Rectal smooth muscle tissue (tissue), 1 donor: ENCODE measurements around the gene KCNIP4.

Experiments
- H3K27ac ChIP-seq: one replicate; pipeline ENCODE4 v1.7.0; 2013; ENCODE audit warnings: low read depth, low read length, inconsistent platforms
- H3K27me3 ChIP-seq: one replicate; pipeline ENCODE4 v1.7.0; 2013; ENCODE audit warnings: low read length; ENCODE audit not compliant: control insufficient read depth, insufficient read depth
- H3K36me3 ChIP-seq: one replicate; pipeline ENCODE4 v1.7.0; 2013; ENCODE audit warnings: low read length; ENCODE audit not compliant: control insufficient read depth, insufficient read depth
- H3K4me1 ChIP-seq: one replicate; pipeline ENCODE4 v1.7.0; 2013; ENCODE audit warnings: low read length; ENCODE audit not compliant: control insufficient read depth, insufficient read depth
- H3K4me3 ChIP-seq: one replicate; pipeline ENCODE4 v1.7.0; 2013; ENCODE audit warnings: low read length
- H3K9ac ChIP-seq: one replicate; pipeline ENCODE4 v1.7.0; 2013; ENCODE audit warnings: low read length

Gene KCNIP4

DNA sequence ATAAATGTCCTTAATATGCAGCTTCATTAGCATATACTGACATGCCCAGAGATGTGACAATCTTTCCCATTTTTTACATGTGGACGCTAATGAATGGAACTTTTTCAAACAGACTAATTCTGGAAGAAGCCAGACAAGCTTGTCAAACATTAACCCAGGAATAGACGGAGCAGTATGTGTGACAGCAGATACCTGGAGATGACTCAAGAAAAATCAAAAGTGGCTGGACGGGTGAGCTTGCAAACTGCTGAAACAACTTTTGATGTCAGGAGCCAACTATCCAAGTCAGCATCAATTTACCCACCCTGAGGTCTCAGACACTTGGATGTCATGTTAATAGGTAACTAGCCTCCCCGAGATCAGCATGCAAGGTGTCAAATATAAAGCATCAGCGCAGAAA, 1065.3 kb downstream of the KCNIP4 start:
- no peaks in the 10 kb centered on the region for H3K36me3 ChIP-seq
- H3K27ac ChIP-seq, result no peak overlapping the region
- H3K4me1 ChIP-seq, result no peaks in the 10 kb centered on the region
- H3K4me3 ChIP-seq, result no peak overlapping the region
- no peak overlapping the region for H3K9ac ChIP-seq
- no peaks in the 10 kb centered on the region for H3K27me3 ChIP-seq

DNA sequence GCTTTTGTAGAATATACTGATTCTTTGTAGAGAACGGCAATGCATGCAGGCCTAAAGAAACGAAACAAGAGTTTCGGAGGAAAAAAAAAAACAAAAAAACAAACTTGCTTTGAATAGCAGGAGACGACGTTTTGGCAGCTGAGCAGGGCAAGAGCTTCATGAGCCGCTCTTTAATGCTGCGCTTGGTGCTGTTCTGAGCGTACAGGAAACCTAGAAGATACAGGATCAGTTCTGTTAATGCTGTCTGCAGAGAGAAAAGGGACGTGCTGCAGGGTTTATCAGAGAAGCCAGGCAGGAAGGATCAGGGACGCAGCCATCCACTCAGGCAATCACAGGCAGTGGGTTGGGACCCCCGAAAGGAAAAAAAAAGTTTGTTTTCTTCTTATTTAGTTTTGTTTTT, 1066.1 kb downstream of the KCNIP4 start:
- Histone ChIP-seq H3K27me3 (no peaks in the 10 kb centered on the region), H3K27ac (no peak overlapping the region), H3K36me3 (no peaks in the 10 kb centered on the region), H3K9ac (no peak overlapping the region), H3K4me3 (no peak overlapping the region), H3K4me1 (no peaks in the 10 kb centered on the region)

DNA sequence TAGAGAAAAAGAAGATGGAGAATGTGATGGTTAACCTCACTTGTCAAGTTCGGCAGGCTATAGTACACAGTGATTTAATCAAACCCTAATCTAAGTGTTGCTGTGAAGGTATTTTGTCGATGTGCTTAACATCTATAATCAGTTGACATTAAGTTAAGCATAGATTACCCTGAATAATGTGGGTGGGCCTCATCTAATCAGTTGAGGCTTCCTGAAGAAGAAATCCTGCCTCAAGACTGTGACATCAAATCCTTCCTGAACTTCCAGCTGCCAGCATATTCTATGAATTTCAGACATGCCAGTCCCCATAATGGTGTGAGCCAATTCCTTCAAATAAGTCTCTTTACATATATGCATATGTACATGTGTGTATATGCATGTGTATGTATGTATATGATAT, 1066.9 kb downstream of the KCNIP4 start:
- H3K4me1 ChIP-seq, result no peaks in the 10 kb centered on the region
- H3K27ac ChIP-seq, result no peak overlapping the region
- no peak overlapping the region for H3K4me3 ChIP-seq
- no peaks in the 10 kb centered on the region for H3K27me3 ChIP-seq
- no peaks in the 10 kb centered on the region for H3K36me3 ChIP-seq
- no peak overlapping the region for H3K9ac ChIP-seq

DNA sequence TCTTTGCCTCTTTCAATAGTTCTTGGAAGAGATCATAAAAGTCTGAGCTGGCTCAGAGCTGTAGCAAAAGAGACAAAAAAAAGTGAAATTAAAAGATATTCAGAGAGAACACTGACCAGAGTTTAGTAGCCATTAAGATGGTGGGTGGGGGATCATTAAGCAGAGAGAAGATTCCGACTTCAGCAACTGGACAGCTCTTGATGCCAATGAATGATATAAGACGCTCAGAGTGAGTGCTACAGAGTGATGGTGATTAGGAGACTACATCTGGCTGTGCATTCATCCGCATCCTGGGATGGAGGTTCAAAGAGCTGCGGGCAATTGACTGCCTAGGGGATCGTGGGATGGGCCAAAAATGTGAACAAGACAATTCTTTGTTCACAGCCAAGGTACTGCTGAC, 1069.8 kb downstream of the KCNIP4 start:
- Histone ChIP-seq H3K4me1 (no peaks in the 10 kb centered on the region), H3K9ac (no peak overlapping the region), H3K27me3 (no peaks in the 10 kb centered on the region), H3K36me3 (no peaks in the 10 kb centered on the region), H3K27ac (no peak overlapping the region), H3K4me3 (no peak overlapping the region)

DNA sequence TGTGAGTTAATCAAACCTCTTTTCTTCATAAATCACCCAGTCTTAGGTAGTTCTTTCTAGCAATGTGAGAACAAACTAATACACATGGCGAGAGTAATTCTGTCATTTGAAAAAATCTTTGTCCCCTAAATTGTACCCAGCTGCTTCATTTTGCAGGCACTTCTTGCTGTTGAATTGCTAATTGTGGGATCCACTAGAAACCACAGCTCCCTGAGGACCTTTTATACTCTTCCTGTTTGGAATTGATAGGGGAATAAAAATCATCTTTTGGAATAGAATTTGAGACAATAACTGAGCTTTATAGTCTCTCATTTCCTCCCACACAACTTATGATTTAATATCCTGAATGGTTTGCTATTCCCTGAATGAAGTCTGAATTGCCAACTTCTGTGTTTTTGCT, 1078.1 kb downstream of the KCNIP4 start:
- no peak overlapping the region for H3K4me3 ChIP-seq
- no peak overlapping the region for H3K27ac ChIP-seq
- no peaks in the 10 kb centered on the region for H3K27me3 ChIP-seq
- H3K4me1 ChIP-seq, result no peaks in the 10 kb centered on the region
- H3K36me3 ChIP-seq, result no peaks in the 10 kb centered on the region
- no peak overlapping the region for H3K9ac ChIP-seq

DNA sequence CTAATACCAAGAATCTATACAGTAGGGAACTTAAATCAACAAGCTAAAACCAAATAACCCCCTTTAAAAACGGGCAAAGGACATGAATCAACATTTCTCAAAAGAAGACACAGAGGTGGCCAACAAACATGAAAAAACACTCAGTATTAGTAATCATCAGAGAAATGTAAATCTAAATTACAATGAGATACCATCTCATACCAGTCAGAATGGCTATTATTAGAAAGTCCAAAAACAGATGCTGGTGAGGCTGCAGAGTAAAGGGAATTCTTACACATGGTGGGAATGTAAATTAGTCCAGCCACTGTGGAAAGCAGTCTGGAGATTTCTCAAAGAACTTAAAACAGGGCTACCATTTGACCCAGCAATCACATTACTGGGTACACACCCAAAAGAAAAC, 1080.5 kb downstream of the KCNIP4 start:
- Histone ChIP-seq H3K4me1 (no peaks in the 10 kb centered on the region), H3K27me3 (no peaks in the 10 kb centered on the region), H3K9ac (no peak overlapping the region), H3K36me3 (no peaks in the 10 kb centered on the region), H3K4me3 (no peak overlapping the region), H3K27ac (no peak overlapping the region)

DNA sequence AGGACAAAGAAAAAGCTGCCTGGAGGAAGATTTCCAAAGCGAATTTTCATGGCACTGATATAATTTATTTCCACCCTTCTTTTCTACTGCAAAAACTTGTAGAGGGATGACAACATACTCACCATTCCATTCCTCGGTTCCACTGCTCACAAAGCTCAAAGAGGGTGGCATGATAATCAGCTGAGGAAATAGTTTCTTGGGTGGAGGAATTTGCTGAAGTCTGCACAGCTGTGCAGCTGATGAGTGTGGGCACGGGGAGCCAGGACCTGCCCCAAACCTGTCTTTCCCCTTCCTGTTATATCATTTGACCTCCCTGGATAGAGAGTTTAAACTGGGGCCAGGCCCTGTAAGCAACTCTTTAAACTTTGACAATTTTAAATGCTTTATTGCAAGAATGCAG, 1087.7 kb downstream of the KCNIP4 start:
- Histone ChIP-seq H3K4me3 (no peak overlapping the region), H3K36me3 (no peaks in the 10 kb centered on the region), H3K9ac (no peak overlapping the region), H3K27me3 (no peaks in the 10 kb centered on the region), H3K4me1 (no peaks in the 10 kb centered on the region), H3K27ac (no peak overlapping the region)

DNA sequence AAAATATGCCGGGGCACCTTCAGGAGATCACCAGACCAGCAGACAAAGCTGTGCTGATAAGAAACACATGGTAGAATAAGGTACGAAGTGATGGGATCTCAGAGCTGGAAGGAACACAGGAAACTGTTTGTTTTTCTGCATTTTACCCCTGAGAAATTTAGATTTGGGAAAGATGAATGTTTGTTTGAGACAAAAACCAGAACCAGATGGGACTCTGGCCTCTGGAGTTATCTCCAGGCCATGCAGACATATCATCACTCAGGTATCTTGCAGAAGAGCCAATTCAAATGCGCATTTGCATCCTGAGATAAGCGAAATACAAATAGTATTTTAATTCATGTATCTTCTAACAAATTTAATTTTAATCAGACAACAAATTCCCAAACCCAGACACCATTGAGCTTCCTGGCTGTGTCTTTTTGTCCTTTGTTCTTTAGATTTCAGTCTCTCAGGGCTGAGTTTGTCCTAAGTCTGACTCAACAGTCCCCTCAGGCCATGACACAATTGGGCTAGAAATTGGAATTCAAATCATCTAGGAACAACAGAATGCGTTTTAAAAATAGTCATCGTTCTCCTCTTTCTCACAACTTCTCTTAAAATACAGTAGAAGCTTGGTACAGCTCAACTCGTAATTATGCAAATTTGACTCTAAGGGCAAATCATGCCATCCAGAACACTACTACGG, 1089.3 kb downstream of the KCNIP4 start:
- H3K4me1 ChIP-seq, result no peaks in the 10 kb centered on the region
- H3K27me3 ChIP-seq, result no peaks in the 10 kb centered on the region
- H3K36me3 ChIP-seq, result no peaks in the 10 kb centered on the region
- no peak overlapping the region for H3K4me3 ChIP-seq
- H3K9ac ChIP-seq, result no peak overlapping the region
- no peak overlapping the region for H3K27ac ChIP-seq

DNA sequence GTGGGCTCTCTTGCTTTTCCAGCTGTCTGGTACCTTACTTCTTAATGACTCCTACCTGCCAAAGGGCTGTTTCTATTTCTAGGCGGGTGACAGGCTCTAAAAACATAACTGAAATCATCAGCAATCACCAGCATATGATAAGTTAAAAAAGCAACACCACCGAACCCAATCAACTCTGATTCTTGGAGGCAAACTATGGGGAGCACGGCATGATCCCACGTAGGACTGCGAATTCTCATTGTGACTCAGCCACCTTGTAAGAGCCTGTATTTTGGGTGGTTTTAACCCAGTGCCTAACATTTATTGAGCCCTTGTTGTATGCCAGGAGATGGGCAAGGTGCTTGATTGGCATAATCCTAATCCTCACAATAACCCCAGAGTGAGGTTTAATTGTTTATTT, 1091.5 kb downstream of the KCNIP4 start:
- no peak overlapping the region for H3K27ac ChIP-seq
- H3K27me3 ChIP-seq, result no peaks in the 10 kb centered on the region
- no peaks in the 10 kb centered on the region for H3K4me1 ChIP-seq
- no peak overlapping the region for H3K9ac ChIP-seq
- H3K4me3 ChIP-seq, result no peak overlapping the region
- H3K36me3 ChIP-seq, result no peaks in the 10 kb centered on the region

DNA sequence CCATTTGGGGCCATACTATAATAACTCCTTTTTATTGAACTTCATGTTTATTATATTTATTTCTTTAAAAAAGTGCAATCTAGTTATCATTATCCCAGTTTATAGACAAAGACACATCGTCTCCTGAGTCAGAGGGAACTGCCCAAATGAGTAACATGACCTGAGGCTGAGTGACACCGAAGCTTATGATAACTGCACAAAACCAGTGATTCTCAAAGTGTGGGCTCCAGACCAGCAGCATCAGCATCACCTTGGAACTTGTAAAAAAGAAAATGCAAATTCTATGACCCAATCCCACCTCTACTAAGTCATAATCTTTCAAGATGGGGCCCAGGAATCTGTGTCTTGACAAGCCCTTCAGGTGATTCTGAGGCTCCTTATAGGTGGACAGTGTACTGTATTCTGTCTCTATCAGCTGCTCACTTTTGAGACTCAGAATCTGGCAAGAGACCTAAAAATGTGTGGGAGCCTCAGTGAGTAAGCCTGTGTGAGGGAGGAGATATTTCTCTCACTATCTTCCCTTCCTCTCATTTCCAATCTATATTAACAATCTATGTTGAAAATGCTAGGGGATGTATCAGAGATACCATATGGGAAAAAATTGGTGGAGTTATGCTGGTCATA, 1101.3 kb downstream of the KCNIP4 start:
- H3K9ac ChIP-seq, result no peak overlapping the region
- no peaks in the 10 kb centered on the region for H3K36me3 ChIP-seq
- H3K4me1 ChIP-seq, result no peaks in the 10 kb centered on the region
- H3K27me3 ChIP-seq, result no peaks in the 10 kb centered on the region
- H3K4me3 ChIP-seq, result no peak overlapping the region
- H3K27ac ChIP-seq, result no peak overlapping the region

DNA sequence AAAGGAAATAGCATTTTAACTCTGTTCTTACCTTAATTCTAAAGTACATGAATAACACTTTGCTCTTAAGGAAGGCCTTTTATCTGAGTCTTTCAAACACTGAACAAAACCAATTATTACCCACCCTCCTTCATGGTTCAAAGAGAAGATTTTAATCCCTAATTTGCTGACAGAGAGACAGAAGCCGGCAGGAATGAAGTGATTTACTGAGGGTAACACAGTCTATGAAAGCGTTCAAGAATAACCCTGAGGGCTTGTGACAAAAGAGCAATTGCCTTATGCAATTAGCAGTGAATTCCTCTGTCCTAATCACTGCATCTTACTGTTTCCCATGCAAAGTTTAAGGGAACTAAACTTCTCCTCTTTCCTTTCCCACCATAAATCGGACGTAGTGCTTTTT, 1104.3 kb downstream of the KCNIP4 start:
- Histone ChIP-seq H3K4me3 (no peak overlapping the region), H3K27ac (no peak overlapping the region), H3K27me3 (no peaks in the 10 kb centered on the region), H3K9ac (no peak overlapping the region), H3K36me3 (no peaks in the 10 kb centered on the region), H3K4me1 (peaks cover 3% of the 10 kb centered on the region)

DNA sequence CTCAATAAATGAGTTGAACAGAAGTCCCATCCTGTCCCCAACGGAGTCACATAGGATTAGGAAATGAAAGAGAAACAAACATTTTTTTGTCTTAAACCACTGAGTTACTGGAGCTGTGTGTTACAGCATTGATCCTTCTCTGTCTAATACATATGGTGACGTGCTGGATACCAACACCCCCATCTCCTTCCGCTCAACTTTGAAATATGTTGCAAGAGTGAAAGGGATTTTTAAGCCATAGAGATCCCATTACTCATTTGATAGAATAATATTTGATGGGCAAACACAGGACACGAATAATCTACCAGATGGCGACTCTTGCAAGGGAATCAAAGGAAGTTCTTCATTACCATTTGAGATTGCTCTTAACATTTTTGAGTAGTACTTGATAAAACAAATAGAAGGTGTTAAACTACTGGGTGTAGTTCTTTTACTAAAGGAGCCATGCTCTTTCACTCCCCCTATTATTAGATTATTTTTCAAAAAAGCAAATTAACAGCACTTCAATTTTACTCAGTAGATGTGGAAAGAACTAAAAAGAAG, 1107.9 kb downstream of the KCNIP4 start:
- Histone ChIP-seq H3K27ac (no peak overlapping the region), H3K36me3 (no peaks in the 10 kb centered on the region), H3K27me3 (no peaks in the 10 kb centered on the region), H3K9ac (no peak overlapping the region), H3K4me1 (peaks cover 3% of the 10 kb centered on the region), H3K4me3 (no peak overlapping the region)

DNA sequence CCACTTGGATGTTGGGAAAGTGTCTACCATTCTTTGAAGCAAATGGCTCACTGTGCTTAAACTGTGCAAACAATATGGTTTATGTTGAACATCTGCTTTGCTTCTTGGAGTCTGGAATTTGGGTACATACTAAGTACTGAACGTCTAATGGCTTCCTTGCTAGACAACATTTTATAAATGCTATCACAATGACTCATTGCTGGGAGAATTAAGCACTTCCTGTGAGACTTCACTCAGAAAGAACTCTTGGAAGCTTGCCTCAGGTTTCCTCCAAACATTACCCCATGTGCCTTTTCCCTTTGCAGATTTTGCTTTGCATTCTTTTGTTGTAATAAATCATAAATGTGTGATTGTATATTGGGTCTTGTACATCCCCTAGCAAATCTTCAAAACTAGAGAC, 1108.6 kb downstream of the KCNIP4 start:
- Histone ChIP-seq H3K27me3 (no peaks in the 10 kb centered on the region), H3K36me3 (no peaks in the 10 kb centered on the region), H3K4me1 (peaks cover 3% of the 10 kb centered on the region), H3K27ac (no peak overlapping the region), H3K4me3 (no peak overlapping the region), H3K9ac (no peak overlapping the region)
